GM18526 (cell line): Measurements from ENCODE around the gene TPST2.

ENCODE experiments used
- POLR2A ChIP-seq: IDR thresholded peaks from 3 replicates; pipeline ENCODE4 v1.6.1; 2011; ENCODE audit not compliant: insufficient read length; ENCODE audit errors: extremely low read depth

The TPST2 gene

DNA sequence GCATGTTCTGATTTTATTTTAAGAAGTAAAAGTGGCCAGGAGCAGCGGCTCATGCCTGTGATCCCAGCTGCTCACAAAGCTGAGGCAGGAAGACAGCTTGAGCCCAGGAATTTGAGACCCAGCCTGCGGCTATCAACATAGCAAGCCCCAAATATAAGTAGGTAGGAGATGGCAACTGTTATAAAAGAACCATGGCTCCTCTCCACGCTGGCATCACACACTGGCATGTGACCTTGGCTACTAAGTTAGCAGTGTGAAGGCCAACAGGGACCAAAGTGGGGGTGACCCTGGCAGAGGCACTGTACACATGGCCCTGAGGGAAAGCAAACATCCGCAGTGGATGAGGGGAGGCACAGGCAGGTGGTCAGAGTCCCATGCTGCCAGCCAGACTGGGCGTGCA, 33.0 kb downstream of the TPST2 start:
- no peak for TF ChIP-seq POLR2A

DNA sequence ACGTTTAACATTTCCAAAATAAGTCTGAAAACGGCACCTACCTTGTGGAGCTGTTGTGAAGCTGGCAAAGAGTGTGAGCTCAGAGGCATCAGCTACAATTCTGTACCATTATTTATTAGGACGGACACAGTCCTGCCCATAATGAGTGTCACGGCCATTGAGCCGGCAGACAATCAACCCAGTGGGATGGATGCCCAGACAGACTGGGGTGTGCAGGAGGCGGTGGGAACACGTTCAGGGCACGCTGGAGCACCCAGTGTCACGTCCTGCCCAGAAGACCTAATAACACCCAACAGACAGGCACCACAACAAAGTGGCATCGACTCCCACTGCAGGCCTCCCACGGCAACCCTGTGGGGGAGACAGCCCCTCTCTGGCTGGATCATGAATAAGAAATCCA, 34.5 kb downstream of the TPST2 start:
- TF ChIP-seq POLR2A = no peak

DNA sequence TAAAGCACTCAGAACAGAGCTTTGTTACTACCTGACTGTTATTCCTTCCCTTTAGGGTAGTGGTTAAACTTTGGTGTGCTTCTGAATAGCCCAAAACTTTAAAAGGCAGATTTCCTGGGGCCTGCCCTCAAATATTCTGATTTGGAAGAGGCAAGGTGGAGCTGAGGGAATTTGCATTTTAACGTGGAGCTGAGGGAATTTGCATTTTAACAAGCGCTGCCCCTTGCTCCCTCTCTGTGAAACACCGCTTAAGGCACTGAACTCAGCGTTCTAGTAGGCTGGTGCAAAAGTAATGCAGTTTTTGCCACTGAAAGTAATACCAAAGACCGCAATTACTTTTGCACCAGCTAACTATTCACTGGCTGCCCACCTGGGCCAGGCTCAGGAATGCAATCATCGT, 35.0 kb downstream of the TPST2 start:
- TF ChIP-seq POLR2A = no peak

DNA sequence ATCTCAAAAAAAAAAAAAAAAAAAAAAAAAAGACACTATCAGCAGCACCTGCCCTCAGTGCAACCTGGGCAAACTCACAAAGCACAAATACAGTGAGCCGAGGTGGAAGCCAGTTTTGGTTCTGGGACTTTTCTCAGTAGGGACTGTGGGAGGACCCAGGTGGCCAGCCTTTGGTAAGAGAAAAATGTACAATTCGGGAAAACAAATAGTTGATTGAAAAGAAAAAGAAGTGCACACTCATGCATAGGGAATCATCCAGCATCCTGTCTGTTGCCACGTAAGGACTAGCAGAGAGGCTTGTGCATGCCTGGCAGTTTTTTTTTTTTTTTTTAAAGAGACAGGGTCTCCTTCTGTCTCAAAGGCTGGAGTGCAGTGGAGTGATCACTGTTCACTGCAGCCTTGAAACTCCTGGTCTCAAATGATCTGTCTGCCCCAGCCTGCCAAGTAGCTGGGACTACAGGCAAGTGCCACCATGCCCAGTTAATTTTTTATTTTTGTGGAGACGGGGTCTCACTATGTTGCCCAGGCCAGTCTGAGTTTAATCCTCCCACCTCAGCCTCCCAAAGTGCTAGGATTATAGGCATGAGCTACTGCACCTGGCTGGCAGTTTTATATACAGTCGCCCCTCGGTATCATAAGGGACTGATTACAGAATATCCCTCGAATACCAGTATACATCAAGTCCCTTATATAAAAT, 36.7 kb downstream of the TPST2 start:
- TF ChIP-seq POLR2A = no peak

DNA sequence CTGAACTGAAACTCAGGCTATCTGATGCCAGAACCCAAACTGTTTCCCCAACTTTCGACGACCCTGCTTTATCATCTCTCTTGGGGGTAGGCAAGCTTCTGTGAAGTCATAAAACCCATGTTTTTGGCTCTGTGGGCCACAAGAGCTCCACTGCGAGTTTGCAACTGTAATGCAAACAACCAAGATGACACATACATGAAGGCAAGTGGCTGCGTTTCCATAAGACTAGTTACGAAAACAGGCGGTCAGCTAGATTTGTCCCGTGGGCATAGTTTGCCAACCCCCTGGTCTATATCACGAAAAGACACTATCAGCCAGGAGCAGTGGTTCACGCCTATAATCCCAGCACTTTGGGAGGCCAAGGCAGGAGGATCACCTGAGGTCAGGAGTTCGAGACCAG, 37.5 kb downstream of the TPST2 start:
- no peak for TF ChIP-seq POLR2A

DNA sequence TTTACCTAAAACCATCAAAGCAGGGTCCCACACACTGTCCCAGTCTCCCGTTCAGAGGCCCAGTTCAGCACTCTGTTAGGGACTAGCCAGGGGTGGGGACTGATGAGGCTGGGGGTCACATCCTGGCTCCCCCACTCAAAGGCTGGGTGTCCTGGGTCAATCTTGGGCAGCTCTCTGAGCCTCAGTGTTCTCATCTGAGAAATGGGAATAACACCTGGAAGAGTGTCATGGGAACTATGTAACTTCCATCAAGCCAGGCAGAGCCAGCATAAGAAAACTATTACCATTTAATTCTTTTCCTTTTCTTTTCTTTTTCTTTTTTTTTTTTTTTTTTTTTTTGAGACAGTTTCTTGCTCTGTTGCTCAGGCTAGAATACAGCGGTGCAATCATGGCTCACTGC, 38.4 kb downstream of the TPST2 start:
- no peak for TF ChIP-seq POLR2A

DNA sequence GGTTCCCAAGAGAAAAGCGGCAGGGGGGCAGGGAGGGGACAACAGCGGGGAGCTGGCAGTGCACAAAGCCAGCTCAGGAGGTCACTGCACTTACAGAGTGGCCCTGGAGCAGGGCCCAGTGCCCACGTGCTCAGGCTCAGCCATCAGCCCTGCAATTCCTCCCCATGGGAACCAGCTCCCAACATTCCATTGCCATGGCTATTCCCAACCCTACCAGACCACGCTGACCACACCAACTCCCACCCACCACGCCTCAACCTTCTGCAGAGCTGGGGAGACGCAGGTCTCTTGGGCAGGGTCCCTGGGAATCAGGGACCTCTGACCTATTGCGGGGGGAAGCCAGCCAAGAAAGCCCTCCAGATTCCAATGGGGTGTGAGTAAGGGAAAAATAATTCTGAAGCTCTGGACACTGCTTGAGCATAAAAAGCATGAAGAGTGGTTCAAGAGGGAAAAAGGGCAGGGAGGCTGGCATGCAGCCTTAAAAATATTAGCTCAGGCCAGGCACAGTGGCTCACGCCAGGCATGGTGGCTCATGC, 39.4 kb downstream of the TPST2 start:
- TF ChIP-seq POLR2A = no peak

DNA sequence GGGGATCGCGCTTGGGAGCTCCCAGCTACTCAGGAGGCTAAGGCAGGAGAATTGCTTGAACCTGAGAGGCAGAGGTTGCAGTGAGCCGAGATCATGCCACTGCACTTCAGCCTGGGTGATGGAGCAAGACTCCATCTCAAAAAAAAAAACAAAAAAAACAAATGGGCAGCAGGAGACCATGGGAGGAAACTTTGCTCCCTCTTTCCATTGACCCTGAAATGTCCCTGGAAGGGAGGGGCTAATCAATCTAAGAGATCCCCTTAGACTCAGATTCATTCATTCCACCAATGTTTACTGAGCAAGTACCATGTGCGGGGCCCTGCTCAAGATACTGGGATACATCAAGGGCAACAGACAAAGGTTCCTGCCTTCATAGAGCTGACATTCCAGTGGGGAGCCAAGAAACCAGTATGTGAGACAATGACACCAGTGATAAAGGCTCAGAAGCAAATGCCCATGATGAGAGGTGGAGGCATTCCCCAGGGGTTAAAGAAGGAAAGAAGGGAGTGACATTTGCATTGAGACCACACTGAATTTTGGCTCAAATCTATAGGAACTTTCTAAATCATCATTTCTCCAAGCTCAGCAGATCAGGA, 39.9 kb downstream of the TPST2 start:
- no peak for TF ChIP-seq POLR2A

DNA sequence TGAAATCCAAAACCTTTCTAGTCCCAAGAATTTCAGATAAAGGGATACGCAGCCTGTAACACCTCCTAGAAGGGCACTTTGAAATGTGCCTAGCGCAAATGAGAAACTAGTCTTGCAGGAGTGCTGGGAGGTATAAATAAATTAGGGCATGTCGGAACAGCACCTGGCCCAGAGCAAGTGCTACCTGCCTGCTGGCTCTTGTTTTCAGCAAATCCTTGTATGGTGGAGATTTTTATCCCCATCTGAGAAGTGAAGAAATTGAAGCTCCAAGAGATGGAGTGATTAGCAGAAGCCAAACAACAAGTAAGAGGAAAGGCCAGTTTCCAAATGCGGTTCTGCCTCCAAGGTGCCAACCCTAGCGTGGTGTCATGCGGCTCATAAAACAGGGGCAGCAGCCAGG, 40.9 kb downstream of the TPST2 start:
- TF ChIP-seq POLR2A = no peak

DNA sequence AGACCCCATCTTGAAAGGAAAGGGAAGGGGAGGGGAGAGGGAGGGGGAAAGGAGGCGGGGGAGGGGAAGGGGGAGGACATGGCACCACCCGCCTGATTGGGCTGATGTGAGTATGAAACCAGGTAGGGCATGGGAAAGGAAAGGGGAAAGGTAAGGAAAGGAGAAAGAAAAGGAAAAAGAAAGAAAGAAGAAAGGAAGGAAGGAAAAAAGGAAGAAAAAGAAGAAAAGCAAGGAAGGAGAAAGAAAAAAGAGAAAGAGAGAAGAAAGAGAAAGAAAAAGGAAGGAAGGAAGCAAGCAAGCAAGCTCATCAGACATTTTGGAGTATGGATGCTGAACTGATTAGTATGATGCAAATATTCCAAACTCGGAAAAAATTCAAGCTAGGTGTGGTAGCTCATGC, 41.6 kb downstream of the TPST2 start:
- TF ChIP-seq POLR2A = no peak

DNA sequence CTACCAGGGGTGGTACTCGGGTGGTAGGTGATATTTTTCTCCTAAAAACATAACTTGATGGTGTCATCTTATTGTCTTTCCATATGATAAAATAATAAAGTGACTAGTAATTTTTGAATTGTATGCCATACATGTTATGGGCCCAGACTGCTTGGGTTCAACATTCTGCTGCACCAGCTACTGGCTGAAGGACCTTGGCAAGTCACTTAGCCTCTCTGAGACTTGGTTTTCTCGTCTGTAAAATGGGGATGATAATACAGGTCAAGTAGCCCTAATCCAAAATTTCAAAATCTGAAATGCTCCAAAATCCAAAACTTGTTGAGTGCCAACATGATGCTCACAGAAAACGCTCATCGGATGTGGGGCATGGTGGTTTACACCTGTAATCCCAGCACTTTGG, 42.1 kb downstream of the TPST2 start:
- no peak for TF ChIP-seq POLR2A

DNA sequence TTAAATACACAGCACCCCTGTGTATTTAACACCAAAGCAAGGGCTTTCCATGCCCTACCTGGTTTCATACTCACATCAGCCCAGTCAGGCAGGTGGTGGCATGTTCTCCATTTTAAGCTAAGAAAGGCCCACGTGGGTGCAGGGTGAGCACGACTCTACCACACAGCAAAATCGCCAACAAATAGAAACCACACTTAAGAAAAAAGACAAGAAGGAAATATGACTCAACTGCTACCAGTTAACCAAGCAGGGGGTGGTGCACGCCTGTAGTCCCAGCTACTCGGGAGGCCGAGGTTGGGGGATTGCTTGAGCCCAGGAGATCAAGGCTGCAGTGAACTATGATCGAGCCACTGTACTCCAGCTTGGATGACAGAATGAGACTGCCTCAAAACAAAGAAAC, 42.5 kb downstream of the TPST2 start:
- no peak for TF ChIP-seq POLR2A

DNA sequence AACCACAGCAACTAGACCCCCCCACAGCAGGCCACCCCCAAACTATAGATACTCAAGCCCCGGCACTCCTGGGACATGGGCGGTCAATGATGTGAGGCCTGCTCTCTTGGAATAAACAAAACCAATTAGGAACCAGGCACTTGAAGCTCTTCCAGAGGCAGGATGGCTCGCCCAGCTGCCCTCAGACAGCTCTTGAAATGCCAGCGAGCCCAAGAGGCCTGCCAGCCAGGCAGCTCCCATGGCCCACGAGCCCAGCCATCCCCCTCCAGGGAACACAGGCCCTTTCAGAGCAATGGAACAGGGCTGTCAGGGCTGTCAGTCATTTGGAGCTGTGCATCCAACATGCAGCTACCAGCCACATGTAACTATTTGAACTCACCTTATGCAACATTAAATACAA, 43.6 kb downstream of the TPST2 start:
- TF ChIP-seq POLR2A = no peak

DNA sequence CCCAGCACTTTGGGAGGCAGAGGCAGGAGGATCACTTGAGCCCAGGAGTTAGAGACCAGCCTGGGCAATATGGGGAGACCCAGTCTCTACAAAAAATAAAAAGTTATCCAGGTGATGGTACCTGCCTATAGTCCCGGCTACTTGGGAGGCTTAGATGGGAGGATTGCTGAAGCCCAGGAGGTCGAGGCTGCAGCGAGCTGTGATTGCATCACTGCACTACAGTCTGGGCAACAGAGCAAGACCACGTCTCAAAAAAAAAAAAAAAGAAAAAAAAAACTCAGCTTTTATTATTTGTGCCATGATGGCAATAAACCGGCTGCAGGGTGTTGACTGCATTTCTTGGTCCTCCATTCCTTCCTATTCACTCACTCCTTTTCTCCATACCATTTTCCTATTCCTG, 44.1 kb downstream of the TPST2 start:
- no peak for TF ChIP-seq POLR2A

DNA sequence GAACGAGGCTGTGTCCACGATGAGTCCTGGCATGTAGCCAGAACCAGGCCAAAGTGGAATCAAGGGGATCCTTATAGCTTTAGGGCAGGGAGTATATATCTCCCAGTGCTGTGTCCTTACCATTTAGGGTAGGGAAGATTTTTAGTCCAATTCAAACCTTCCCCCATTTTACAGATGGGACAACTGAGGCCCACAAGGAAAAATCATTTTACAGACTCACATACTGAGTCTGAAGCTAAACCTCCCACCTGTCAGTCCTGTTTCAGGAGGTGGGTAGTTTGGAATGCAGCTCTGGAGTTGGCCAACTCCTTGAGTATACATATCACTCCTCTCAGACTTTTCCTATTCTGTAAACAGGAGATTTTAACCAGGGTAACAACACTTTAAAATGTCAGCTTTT, 44.5 kb downstream of the TPST2 start:
- TF ChIP-seq POLR2A = no peak

DNA sequence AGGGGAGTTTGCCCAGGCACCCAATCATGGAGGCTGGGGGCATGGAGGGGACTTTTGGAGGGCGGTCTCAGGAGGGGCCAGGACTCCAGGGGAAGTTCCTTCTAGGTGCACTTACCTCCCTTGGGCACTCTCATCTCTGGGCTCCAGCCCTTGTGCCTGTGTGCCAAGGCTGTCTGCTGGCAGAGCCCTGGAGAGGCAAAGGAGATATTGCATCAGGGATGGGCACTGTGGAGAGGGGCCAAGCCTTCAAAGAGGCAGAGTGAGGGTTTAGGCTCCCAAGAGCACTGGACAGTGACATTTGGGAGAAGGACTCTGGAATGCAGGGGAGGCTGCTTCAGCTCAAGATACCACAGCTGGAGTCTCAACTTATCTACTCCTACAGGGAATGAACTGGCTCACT, 45.4 kb downstream of the TPST2 start:
- no peak for TF ChIP-seq POLR2A

DNA sequence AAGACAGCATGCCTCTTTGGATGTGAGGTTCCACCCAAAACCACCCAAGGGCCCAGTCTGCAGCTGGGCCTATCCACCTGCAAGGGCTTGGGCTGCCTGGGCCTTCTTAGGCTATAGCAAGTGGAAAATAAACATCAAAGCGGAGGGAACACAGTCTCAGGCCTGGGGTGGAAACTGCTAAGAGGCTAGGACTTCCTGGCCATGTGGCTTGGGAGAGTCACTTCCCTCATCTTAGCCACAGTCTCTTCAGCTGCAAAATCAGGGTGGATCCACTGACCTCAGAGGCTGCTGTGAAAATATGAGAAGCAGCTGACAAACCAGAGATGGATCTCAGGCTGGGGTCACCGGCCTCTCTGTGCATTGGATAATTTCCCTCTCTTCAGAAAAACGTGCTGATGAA, 47.1 kb downstream of the TPST2 start:
- TF ChIP-seq POLR2A = no peak
